HepG2 (cell line): ENCODE data around the gene CMAS. TPM values are rescaled to one million over a fixed set of nuclear protein-coding genes. Genes with fewer than 3 reads are reported as not detected.

Source experiments
- ATAC-seq: fragments of 200-7000 bp; cut with Tn5 transposase; 3 replicates; pipeline ENCODE4 v1.9.1; 2020; ENCODE audit warnings: mild to moderate bottlenecking, moderate library complexity
- BruUV-seq: library from RNA; stranded (reverse); fragments of 400-500 nt; replicated peaks from 2 replicates; lab custom pipeline; 2021; lab: Mats Ljungman, UMichigan
- CTCF ChIA-PET: fragments of 300-600 bp; formaldehyde crosslinking; extraction: SDS; loops from one replicate; lab custom pipeline; 2021; ENCODE audit warnings: low total read pairs, inconsistent platforms, low intra/inter-chr PET ratio; lab: Yijun Ruan, JAX
- POLR2A ChIA-PET: fragments of 350-600 bp; sonication (Branson Sonifier 250); formaldehyde crosslinking; loops from one replicate; lab custom pipeline; 2020; ENCODE audit warnings: antibody characterized with exemption, inconsistent platforms; lab: Yijun Ruan, JAX
- DNase-seq: peaks from one replicate; pipeline ENCODE4 v3.0.0-alpha.2; 2015; ENCODE audit warnings: low spot score
- FAIRE-seq: peaks from 3 replicates; lab custom pipeline; 2011; peaks lifted over from hg19 to GRCh38; lab: Jason Lieb, UNC
- H2AFZ ChIP-seq: one replicate; pipeline ENCODE4 v1.6.1; 2011; ENCODE audit warnings: low read length, inconsistent platforms
- H3K27ac ChIP-seq: fragments of 300-600 bp; 3 replicates; pipeline ENCODE4 v1.8.0; 2011; ENCODE audit warnings: mixed run types, mild to moderate bottlenecking, mixed read lengths, low read length, inconsistent platforms; ENCODE audit not compliant: insufficient read depth; ENCODE audit errors: extremely low read length
- H3K27me3 ChIP-seq, 2 experiments: fragments of 200-600 bp in 1 of 2; 2 replicates in 1 of 2; 3 replicates in 1 of 2; pipeline versions ENCODE4 v1.6.0 to v1.8.0; 2011; ENCODE audit warnings: low read length in 2 of 2, mild to moderate bottlenecking in 2 of 2, moderate library complexity in 2 of 2, inconsistent platforms in 1 of 2; ENCODE audit not compliant: insufficient read depth in 2 of 2, control insufficient read depth in 1 of 2
- H3K36me3 ChIP-seq, 2 experiments: fragments of 200-600 bp in 1 of 2; replicated peaks in 1 of 2; 2 replicates in 1 of 2; 3 replicates in 1 of 2; pipeline versions ENCODE4 v1.5.1 to v1.8.0; 2011; ENCODE audit warnings: low read length in 2 of 2, inconsistent platforms in 1 of 2; ENCODE audit not compliant: insufficient read depth in 2 of 2, control insufficient read depth in 1 of 2
- H3K4me1 ChIP-seq: 2 replicates; pipeline ENCODE4 v1.5.1; 2012; ENCODE audit warnings: low read length, inconsistent platforms; ENCODE audit not compliant: insufficient read depth
- H3K4me2 ChIP-seq: 2 replicates; pipeline ENCODE4 v1.6.0; 2011; ENCODE audit warnings: low read depth, low read length, inconsistent platforms
- H3K4me3 ChIP-seq, 3 experiments: fragments of 200-600 bp in 1 of 3; sonication (generic), shearing (Covaris generic) in 1 of 3; replicated peaks in 1 of 3; 2 replicates each; pipeline ENCODE4 v1.5.1; 2011 to 2016; ENCODE audit warnings: low read length in 3 of 3, inconsistent platforms in 2 of 3, low read depth in 2 of 3, mild to moderate bottlenecking in 2 of 3, control low read depth in 1 of 3, mixed read lengths in 1 of 3; ENCODE audit not compliant: insufficient read depth in 1 of 3
- H3K79me2 ChIP-seq: one replicate; pipeline ENCODE4 v1.6.1; 2011; ENCODE audit warnings: low read length, inconsistent platforms; ENCODE audit not compliant: insufficient read depth
- H3K9ac ChIP-seq: 2 replicates; pipeline ENCODE4 v1.6.0; 2011; ENCODE audit warnings: mild to moderate bottlenecking, low read depth, low read length, inconsistent platforms; ENCODE audit not compliant: insufficient read depth
- H3K9me3 ChIP-seq: 2 replicates; pipeline ENCODE4 v1.5.1; 2012; ENCODE audit warnings: mild to moderate bottlenecking, low read length
- H4K20me1 ChIP-seq: 2 replicates; pipeline ENCODE4 v1.6.0; 2011; ENCODE audit warnings: inconsistent platforms, mild to moderate bottlenecking, low read length, moderate library complexity; ENCODE audit not compliant: insufficient read depth
- FOXP1 ChIP-seq, 2 experiments: fragments of 450-650 bp in 1 of 2; IDR thresholded peaks; 2 replicates each; pipeline ENCODE4 v1.6.1; 2017 to 2018; ENCODE audit warnings: antibody characterized with exemption in 1 of 2
- GABPA ChIP-seq, 2 experiments: IDR thresholded peaks; 2 replicates each; pipeline ENCODE4 v1.6.1; 2011 to 2016; ENCODE audit warnings: low read depth in 2 of 2, low read length in 1 of 2, missing biosample characterization in 1 of 2, missing genetic modification characterization in 1 of 2
- ZNF530 ChIP-seq: sonication (generic); formaldehyde crosslinking; IDR thresholded peaks from 2 replicates; pipeline ENCODE4 v1.5.0; 2020; ENCODE audit warnings: low read depth, mild to moderate bottlenecking, missing genetic modification reagents
- ZNF574 ChIP-seq: sonication (generic); formaldehyde crosslinking; IDR thresholded peaks from 2 replicates; pipeline ENCODE4 v1.4.0; 2020; ENCODE audit warnings: missing genetic modification reagents
- WGBS: methylation state at CpG from one replicate; pipeline ENCODE4 v1.1.6; 2017; ENCODE audit warnings: low lambda C conversion rate; 5-methylcytosine and 5-hydroxymethylcytosine counted together
- in situ Hi-C: cut with HindIII; loops from 2 replicates; pipeline ENCODE4 v1.10.0; 2017; ENCODE audit warnings: low pct_unique_long_range_greater_than_20kb; ENCODE audit not compliant: extremely low pct_ligation_motif_present
- intact Hi-C: fragments of 100-400 bp; cut with micrococcal nuclease; formaldehyde crosslinking; loops from one replicate; pipeline ENCODE4 v1.10.0; 2022; ENCODE audit not compliant: unreplicated experiment
- polyA plus RNA-seq, 8 experiments: library from polyadenylated mRNA; depleted of rRNA in 3 of 8; stranded (reverse) in 7 of 8; unstranded in 1 of 8; fragments of >200 nt; fragmentation: Illumina TruSeq in 4 of 8; extraction: Trizol in 4 of 8; gene quantifications; 2 replicates each; pipeline versions ENCODE4 v1.2.1 to v1.2.3, GENCODE V29; 2011 to 2016; ENCODE audit warnings: low read depth in 4 of 8, missing spikeins in 1 of 8, mixed read lengths in 1 of 8; ENCODE audit not compliant: insufficient read depth in 1 of 8
- total RNA-seq, 5 experiments: library from RNA; depleted of rRNA; stranded (reverse); fragments of >200 nt; fragmentation: Illumina TruSeq; extraction: Trizol; gene quantifications; 2 replicates each; pipeline ENCODE4 v1.2.3, GENCODE V29; 2016; ENCODE audit warnings: low read depth in 1 of 5
- TF ChIP-seq, protein P1 (sequence below): sonication (generic); formaldehyde crosslinking; IDR thresholded peaks from 2 replicates; pipeline ENCODE4 v1.4.0; 2020; ENCODE audit warnings: missing genetic modification reagents, borderline replicate concordance

Gene CMAS
- total and polyA plus RNA-seq, 2 of the 13 experiments (the other 11 are each of a cell fraction or from before 2014, with no cell fraction given): 14.0 to 21.3 TPM

DNA sequence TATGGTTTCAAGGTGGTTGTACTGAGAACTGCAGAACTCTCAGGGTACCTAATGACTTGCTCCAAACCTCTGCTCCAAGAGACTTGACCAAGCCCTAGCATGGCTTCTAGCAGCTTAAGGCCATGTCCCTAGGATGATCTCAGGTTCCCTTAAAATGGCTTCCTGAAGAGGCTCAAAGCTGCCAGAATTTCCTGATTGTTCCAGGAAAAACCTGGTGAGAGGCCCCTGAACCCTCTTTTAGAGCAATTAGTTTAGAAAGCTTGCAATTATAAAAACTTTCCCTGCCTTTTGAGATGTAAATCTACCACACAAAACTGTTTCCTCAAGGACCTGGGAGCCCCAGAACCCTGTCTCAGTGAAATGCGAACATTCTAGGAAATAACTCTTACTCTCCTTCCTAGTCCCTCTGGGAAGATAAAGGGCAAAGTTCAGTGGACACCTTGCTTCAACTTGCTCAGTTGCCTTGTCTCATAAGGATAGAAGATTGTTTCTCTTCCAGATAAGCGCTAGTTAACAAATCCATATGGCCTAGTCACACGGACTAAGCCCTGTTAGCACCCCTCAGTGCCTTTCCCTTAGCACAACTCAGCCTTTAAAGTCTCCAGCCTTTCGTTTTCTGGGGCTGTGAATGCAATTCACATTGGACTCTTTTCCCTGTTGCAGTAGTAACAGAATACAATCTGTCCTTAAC lies 2.5 kb downstream of the CMAS start:
- Histone ChIP-seq H4K20me1 (no peaks in the 10 kb centered on the region), H2AFZ (no peak overlapping the region), H3K4me1 (peaks cover 58% of the 10 kb centered on the region), H3K9me3 (no peaks in the 10 kb centered on the region), H3K79me2 (peaks cover 8% of the 10 kb centered on the region), H3K36me3 (no peaks in the 10 kb centered on the region), H3K27me3 (no peaks in the 10 kb centered on the region; a peak in 1 of 5 replicates), H3K4me3 (no peak overlapping the region), H3K9ac (no peak overlapping the region), H3K4me2 (0 out of 2 replicates have a peak overlapping the region, but pooled peaks have one; percentile 87), H3K27ac (no peak overlapping the region)
- intact Hi-C loops: no loop called here
- no peak for TF ChIP-seq FOXP1 (IDR thresholded peaks at IDR 0.05)
- no peak for TF ChIP-seq FOXP1 (CRISPR knock-in tag; IDR thresholded peaks at IDR 0.05)
- no peak for TF ChIP-seq ZNF530
- TF ChIP-seq, protein P1, sequence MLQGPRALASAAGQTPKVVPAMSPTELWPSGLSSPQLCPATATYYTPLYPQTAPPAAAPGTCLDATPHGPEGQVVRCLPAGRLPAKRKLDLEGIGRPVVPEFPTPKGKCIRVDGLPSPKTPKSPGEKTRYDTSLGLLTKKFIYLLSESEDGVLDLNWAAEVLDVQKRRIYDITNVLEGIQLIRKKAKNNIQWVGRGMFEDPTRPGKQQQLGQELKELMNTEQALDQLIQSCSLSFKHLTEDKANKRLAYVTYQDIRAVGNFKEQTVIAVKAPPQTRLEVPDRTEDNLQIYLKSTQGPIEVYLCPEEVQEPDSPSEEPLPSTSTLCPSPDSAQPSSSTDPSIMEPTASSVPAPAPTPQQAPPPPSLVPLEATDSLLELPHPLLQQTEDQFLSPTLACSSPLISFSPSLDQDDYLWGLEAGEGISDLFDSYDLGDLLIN (CRISPR knock-in tag): no peak
- no peak for TF ChIP-seq ZNF574
- TF ChIP-seq GABPA (IDR thresholded peaks at IDR 0.05; ENCODE audit: low read depth, low read length): no peak
- no peak for TF ChIP-seq GABPA (CRISPR knock-in tag; IDR thresholded peaks at IDR 0.05; ENCODE audit: low read depth)
- BruUV-seq: no TSS peak
- DNase-seq: no peak
- 85% methylated on average over 4 of the region's 4 CpGs for WGBS
- ChIA-PET POLR2A (no interaction called here), CTCF (no interaction called here)
- in situ Hi-C loops: loop anchor here (25.0 kb wide), 1 partner anchor 536 kb away; the partner anchor contains the start of genes GOLT1B and RECQL
- no peak for FAIRE-seq
- no peak for ATAC-seq
